ENCODE measurements around the gene LRRC10B. TPM values are rescaled to one million over a fixed set of nuclear protein-coding genes. Genes with fewer than 3 reads are reported as not detected.

The LRRC10B gene
- total and polyA plus RNA-seq, 4 donors = 9.2 to 29.3 (median 11.5) TPM

GRCh38 chr11:61497473-61497872 is 11.1 kb upstream of the LRRC10B start:
- no peak for DNase-seq
- H3K9ac ChIP-seq (ENCODE audit: insufficient read depth in 1 of 2, low read length in 2 of 2) = no peak overlapping the region
- peaks cover 0 to 2% (median 0%) of the 10 kb centered on the region in 3 donors for H3K27me3 ChIP-seq (ENCODE audit: control insufficient read depth in 3 of 3, insufficient read depth in 3 of 3, low read length in 2 of 3)
- TF ChIP-seq CTCF (IDR thresholded peaks at IDR 0.05; ENCODE audit: control extremely low read depth, extremely low read depth) = no peak
- no peaks in the 10 kb centered on the region for H3K9me3 ChIP-seq (ENCODE audit: control insufficient read depth in 4 of 4, insufficient read depth in 3 of 4, low read length in 3 of 4)
- no peaks in the 10 kb centered on the region for H3K36me3 ChIP-seq (ENCODE audit: control insufficient read depth in 4 of 4, insufficient read depth in 4 of 4, low read length in 4 of 4)
- H3K4me3 ChIP-seq = no peak overlapping the region
- no peak for ATAC-seq (ENCODE audit: insufficient read depth, low FRiP score)
- peaks cover 0 to 5% (median 2%) of the 10 kb centered on the region in 5 donors for H3K4me1 ChIP-seq (ENCODE audit: control insufficient read depth in 5 of 5, insufficient read depth in 5 of 5, low read length in 5 of 5)
- 92 to 96% methylated on average over 2 of the region's 2 CpGs for WGBS, 2 donors
- no peak overlapping the region for H3K27ac ChIP-seq (ENCODE audit: low read depth in 1 of 2, low read length in 1 of 2)

- no peak for DNase-seq
- TF ChIP-seq CTCF (IDR thresholded peaks at IDR 0.05; ENCODE audit: control extremely low read depth, extremely low read depth) = no peak
- H3K27me3 ChIP-seq (ENCODE audit: control insufficient read depth in 3 of 3, insufficient read depth in 3 of 3, low read length in 2 of 3) = peaks cover 0 to 2% (median 0%) of the 10 kb centered on the region in 3 donors
Observed at GRCh38 chr11:61497876-61498275, 10.7 kb upstream of the LRRC10B start.

GRCh38 chr11:61498767-61499341 is 9.7 kb upstream of the LRRC10B start:
- Histone ChIP-seq H3K36me3 (ENCODE audit: control insufficient read depth in 4 of 4, insufficient read depth in 4 of 4, low read length in 4 of 4) (no peaks in the 10 kb centered on the region), H3K27me3 (ENCODE audit: control insufficient read depth in 3 of 3, insufficient read depth in 3 of 3, low read length in 2 of 3) (peaks cover 0 to 2% (median 0%) of the 10 kb centered on the region in 3 donors), H3K27ac (ENCODE audit: low read depth in 1 of 2, low read length in 1 of 2) (no peak overlapping the region), H3K9ac (ENCODE audit: insufficient read depth in 1 of 2, low read length in 2 of 2) (no peak overlapping the region), H3K4me1 (ENCODE audit: control insufficient read depth in 5 of 5, insufficient read depth in 5 of 5, low read length in 5 of 5) (peaks cover 0 to 5% (median 2%) of the 10 kb centered on the region in 5 donors), H3K9me3 (ENCODE audit: control insufficient read depth in 4 of 4, insufficient read depth in 3 of 4, low read length in 3 of 4) (no peaks in the 10 kb centered on the region), H3K4me3 (no peak overlapping the region)
- no peak for ATAC-seq (ENCODE audit: insufficient read depth, low FRiP score)
- 78 to 83% methylated on average over 15 of the region's 15 CpGs for WGBS, 2 donors
- TF ChIP-seq CTCF (IDR thresholded peaks at IDR 0.05; ENCODE audit: control extremely low read depth, extremely low read depth) = no peak
- no peak for DNase-seq

More at GRCh38 chr11:61497876-61498275, 10.7 kb upstream of the LRRC10B start:
- Histone ChIP-seq H3K4me3 (no peak overlapping the region), H3K9me3 (ENCODE audit: control insufficient read depth in 4 of 4, insufficient read depth in 3 of 4, low read length in 3 of 4) (no peaks in the 10 kb centered on the region), H3K36me3 (ENCODE audit: control insufficient read depth in 4 of 4, insufficient read depth in 4 of 4, low read length in 4 of 4) (no peaks in the 10 kb centered on the region), H3K27ac (ENCODE audit: low read depth in 1 of 2, low read length in 1 of 2) (no peak overlapping the region), H3K9ac (ENCODE audit: insufficient read depth in 1 of 2, low read length in 2 of 2) (no peak overlapping the region), H3K4me1 (ENCODE audit: control insufficient read depth in 5 of 5, insufficient read depth in 5 of 5, low read length in 5 of 5) (peaks cover 0 to 5% (median 2%) of the 10 kb centered on the region in 5 donors)
- ATAC-seq (ENCODE audit: insufficient read depth, low FRiP score) = no peak
- WGBS, 2 donors = 81 to 83% methylated on average over 9 of the region's 9 CpGs
